ENCODE results near the gene TEP1.

TEP1 gene

GRCh38 chr14:20429801-20430669 is 16.7 kb upstream of the TEP1 start:
- DNase-seq = no peak

GRCh38 chr14:20428802-20429201 is 15.5 kb upstream of the TEP1 start:
- no peak for DNase-seq

- DNase-seq = no peak
Measured at GRCh38 chr14:20428010-20428365, 14.7 kb upstream of the TEP1 start.

- DNase-seq = no peak
Measured at GRCh38 chr14:20427231-20428009, 14.1 kb upstream of the TEP1 start.

- no peak for DNase-seq
Measured at GRCh38 chr14:20424851-20425250, 11.6 kb upstream of the TEP1 start.

DNA sequence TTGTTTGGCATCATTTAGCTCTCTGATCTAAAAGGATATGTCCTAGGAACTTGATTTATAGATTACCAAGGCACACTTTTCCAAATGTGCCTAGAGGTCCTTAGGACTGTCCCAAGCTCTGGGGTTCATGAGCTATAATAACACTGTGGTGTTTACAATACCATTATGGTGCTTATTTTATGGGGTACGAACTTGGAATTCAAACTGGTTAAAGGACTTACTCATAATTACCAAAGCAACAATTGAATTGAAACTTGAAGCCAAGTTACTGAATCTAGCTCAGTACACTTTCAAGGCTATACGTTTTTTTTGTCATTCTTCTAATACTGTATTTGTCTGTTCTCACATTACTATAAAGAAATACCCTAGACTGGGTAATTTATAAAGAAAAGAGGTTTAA is 9.6 kb upstream of the TEP1 start:
- no peak for DNase-seq

DNA sequence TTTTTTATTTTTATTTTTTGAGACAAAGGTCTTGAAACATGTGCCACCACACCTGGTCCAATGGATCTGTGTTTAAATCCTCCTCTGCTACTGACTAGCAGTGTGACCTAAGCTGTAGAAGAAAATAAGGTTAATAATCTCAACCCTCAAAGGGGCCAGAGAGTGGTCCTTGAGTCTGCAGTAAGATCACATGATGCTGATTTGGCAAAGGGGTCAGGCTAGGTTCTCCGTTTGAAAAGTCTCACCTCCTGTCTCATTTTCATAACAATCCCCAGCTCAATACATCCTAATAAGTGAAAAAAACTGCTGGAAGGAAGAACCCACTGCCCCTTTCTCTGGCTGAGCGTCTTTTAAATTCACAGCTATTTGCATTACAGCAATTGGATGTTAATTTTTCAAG is 8.0 kb upstream of the TEP1 start:
- DNase-seq = no peak

GRCh38 chr14:20419419-20419818 is 6.1 kb upstream of the TEP1 start:
- DNase-seq = no peak

DNA sequence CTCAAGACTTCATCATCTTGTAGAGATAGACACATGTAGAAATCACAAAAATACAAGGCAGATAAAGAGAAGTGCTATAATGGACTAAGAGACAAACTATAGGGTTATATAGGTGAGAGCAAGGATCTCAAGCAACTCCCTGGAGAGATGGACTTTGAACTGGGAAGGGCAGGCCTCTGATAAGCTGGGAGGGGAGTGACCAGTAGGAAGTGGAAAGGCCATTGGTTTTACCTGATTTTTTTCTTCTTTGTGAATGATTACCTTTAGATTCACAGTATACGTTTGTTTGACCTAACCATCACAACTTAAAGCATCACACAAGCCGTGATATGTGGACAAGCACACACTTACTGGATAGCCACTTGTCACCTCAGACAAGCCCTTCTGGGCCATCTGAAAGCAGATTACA is 5.2 kb upstream of the TEP1 start:
- no peak for DNase-seq

DNA sequence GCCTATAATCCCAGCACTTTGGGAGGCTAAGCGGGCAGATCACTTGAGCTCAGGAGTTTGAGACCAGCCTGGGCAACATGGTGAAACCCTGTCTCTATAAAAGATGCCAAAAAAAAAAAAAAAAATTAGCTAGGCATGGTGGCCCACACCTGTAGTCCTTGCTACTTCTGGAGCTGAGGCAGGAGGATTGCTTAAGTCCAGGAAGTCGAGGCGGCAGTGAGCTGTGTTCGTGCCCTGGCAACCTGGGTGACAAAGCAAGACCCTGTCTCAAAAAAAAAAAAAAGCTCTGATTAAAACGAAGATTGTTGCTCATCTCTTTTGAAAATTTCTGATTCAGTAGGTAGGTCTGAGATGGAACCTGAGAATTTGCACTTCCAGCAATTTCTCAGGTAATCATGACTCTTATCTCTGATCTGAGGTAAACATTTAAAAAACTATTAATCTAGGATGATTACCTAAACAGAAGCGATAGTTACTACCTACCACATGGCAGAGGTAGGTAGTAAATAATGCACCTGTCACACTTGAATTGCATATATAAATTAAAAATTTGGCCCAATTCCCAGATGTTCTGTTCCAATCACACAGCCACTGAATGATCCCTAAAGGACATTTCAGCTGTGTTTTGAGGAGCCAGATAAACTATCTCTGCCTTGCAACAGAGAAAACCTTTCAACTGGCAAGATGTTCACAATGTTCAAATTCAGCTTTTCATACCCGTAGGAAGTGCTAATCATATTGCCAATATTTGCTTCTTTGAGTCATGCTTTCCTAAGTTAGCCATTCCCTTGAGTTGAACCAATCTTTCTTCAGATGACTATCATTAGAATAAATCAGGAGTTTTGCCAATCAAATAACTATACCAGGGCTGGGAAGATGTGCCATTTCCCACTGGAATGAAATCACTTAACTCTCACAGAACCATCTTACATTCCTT is 4.2 kb upstream of the TEP1 start:
- no peak for DNase-seq

DNA sequence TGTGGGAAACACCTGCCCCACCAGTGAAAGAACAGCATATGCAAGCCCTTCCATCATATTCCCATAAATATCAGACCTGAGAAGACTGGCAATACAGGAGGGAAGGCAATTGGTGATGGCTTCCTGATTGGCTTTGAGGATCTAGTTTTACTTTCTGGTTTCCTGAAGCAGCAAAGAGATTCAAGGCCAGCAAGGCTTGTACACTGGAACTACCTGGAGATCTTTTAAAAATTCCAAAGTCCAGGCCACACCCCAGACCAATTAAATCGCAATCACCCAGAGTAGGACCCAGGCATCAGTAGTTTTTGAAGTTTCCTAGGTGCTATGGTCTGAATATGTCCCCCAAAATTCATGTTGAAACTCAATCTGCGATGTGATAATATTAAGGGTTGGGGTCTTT is 2.9 kb upstream of the TEP1 start:
- no peak for DNase-seq

DNA sequence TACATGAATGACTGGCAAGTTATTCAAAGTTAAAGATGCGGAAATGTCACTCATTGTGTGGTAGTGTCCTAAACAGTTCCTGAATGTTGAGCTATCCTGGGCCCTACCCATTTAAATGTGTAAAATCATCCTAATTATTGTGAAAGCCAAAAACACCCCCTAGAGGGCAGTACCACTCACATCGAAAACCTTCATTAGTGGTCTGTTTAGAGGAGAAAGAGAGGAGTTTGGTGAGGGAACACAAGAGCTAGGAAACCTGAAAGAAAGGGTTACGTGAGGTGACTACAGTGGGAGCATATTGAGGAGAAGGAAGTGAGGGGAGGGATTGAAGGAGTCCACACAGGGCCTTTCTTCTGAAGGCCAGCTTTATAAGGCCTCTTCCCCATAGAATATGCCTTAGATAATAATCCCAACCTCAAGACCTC is 2.5 kb upstream of the TEP1 start:
- peak; percentile 17 for DNase-seq

DNA sequence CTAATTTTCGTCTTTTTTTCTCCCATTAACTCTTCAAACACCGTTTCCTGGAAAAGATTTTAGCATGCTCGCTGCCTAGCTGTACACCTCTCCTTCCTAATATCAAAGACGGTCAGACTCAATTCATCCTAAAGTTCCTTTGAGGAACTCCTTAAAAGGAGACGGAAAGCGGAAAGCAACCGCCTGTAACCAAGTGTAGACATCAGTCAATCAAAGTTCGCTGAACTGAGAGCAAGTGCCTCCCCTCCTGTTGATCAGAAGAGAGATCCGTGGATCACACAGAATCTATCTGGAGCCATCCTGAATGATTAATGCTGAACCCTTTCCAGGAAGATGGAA is 412 bp upstream of the TEP1 start:
- peak; percentile 10 for DNase-seq

GRCh38 chr14:20412411-20412810 is 890 bp downstream of the TEP1 start:
- DNase-seq = no peak

DNA sequence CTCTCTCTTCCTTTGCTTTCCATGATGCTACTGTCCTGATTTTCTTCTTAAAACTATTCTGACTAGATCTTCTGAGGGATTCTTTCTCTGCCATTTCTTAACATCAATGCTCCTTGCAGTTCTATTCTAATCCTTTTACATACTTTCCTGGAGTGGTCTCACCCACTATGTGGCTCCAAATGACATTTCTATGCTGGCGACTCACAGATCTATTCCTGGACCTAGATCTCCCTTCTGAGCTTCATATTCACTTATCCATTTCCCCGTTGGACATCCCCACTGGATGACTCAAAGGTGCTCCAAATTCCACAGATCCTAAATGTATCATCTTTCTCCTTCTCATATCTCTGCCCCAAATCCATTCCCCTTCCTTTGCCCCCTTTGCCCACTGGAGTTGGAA is 4.1 kb downstream of the TEP1 start:
- DNase-seq = no peak

DNA sequence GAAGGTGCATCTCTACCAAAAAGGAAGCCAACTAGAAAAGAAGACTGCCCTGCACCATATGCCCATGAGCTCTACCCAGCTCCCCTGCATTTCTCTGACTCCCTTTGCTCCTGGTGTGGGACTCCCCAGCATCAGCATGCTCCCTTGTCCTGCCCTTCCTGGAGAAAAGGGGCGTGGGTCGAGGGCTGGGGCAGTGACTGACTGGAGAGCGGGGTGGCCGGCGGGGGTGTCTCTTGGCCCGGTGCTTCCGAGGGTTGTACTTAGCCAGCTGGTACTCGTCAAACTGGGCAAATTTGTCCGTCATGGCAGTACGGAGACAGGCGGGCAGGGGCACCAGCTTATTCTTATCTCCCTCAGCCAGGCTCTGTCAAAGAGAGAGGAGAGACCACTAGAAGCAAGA is 9.8 kb downstream of the TEP1 start:
- no peak for DNase-seq

GRCh38 chr14:20400965-20401593 is 12.2 kb downstream of the TEP1 start:
- DNase-seq = peak; percentile 14

DNA sequence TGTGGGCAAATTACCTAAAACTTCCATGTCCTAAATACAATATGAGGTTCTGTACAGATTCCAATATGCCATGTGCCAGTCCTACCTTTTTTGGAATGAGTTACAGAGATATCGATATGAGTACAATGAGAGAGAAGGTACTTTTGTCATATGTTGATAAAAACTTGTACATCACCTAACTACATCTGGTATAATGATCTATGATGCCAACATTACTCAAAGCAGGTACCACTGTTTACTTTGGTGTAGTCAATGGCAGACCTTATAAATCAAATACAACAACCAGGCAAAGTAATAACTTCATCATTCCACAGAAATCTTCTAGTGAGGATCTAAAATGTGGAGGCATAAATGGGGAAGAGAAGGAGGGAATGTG is 12.7 kb downstream of the TEP1 start:
- no peak for DNase-seq

GRCh38 chr14:20397511-20397910 is 15.8 kb downstream of the TEP1 start:
- no peak for DNase-seq

DNA sequence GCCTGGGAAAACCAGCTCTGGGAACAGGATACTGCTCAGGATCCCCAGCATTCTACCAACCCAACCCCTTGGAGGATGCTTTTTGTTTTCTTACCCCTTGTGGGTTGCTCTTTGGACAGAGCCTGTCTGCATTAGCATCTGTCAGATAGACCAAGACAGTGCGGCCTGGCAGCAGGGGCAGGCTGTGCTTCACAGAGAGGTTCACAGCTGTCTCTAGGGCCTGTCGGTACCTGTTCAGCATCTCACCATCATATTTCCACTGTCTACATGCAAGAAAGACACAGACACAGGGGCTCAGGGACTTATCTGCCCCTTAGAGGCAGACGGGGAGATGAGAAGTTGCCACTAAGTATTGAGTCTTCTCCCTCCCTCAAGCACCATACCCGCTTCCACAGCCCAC is 21.8 kb downstream of the TEP1 start:
- no peak for DNase-seq

DNA sequence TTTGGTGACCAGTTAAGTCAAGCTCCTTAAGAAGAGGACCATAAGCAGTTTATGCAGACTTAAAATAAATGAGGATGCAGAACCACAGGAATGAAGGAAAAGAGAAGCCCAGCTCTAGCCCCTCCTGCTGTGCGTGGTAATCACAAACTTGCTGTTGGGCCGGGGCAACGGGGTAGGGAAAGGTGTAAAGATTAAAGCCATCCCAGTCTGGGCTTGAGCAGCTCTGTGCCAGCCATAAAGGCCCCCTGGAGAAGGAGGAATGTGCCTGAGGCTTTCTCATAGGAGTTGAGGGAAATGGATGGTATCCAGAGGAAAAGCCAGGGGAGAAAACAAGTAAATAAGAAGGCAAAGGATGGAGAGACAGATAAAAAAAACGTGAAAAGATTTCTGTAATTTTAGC is 25.1 kb downstream of the TEP1 start:
- no peak for DNase-seq

GRCh38 chr14:20387576-20387975 is 25.7 kb downstream of the TEP1 start:
- no peak for DNase-seq

- DNase-seq = no peak
Measured at GRCh38 chr14:20386276-20386855, 26.9 kb downstream of the TEP1 start.

Measured in activated naive CD4-positive, alpha-beta T cell treated with Interleukin-2 at 50 U/mL for 16 hours (primary cell).